Measurements from ENCODE around the gene TUBA3E. TPM values are rescaled to one million over a fixed set of nuclear protein-coding genes. Genes with fewer than 3 reads are reported as not detected.
A peak's percentile ranks its signal among the peaks of the same experiment; 100 is the strongest.
"Not testable (repeated sequence)": the region's sequence is repeated elsewhere in the genome, so short reads cannot be mapped to it uniquely, and the experiment has no call there.

TUBA3E gene
- polyA plus RNA-seq, 3 donors: not detected

DNA sequence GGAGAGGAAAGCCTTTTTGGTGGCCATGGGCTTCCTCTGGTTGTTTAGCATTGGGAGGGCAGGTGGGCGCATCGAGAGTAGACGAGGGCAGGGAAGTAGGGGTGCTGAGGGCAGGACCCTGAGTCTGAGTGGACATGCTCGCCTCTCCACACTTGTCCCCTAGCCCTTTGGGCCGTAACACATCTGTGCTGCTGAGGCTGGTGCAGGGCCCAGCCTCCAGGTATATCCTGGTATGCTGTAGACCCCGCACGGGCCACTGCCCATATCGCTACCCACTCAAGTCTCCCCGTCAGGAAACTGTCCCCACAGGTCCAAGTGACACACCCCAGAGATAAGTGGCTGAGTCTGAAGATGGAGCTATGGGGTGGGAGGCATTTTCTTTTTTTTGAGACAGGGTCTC lies 39.6 kb downstream of the TUBA3E start:
- Mint-ChIP-seq H3K9me3 (no peaks in the 10 kb centered on the region), H3K27ac (peak overlapping the region in 4 of 7 donors; percentile 0 to 62 (median 56)), H3K36me3 (peaks cover 42 to 88% of the 10 kb centered on the region in 2 donors), H3K4me3 (no peak overlapping the region), H3K4me1 (peaks cover 6% of the 10 kb centered on the region), H3K27me3 (ENCODE audit: low read depth in 3 of 3) (no peaks in the 10 kb centered on the region)
- 88% methylated on average over 5 of the region's 9 CpGs for WGBS (ENCODE audit: insufficient coverage)
- no peaks in the 10 kb centered on the region for H4K20me1 ChIP-seq (ENCODE audit: insufficient read depth, low read length)
- H3K9me3 ChIP-seq (replicated peaks in 1 of 2; ENCODE audit: control insufficient read depth in 1 of 2, insufficient read depth in 1 of 2, low read length in 2 of 2): no peaks in the 10 kb centered on the region
- H3K4me3 ChIP-seq (replicated peaks in 1 of 3; ENCODE audit: low read depth in 2 of 3, low read length in 3 of 3): no peak overlapping the region
- intact Hi-C loops (cut with micrococcal nuclease): no loop called here
- DNase-seq: no peak
- no peaks in the 10 kb centered on the region for H3K27me3 ChIP-seq (ENCODE audit: control insufficient read depth in 2 of 2, insufficient read depth in 2 of 2, low read length in 2 of 2)
- no peak for TF ChIP-seq CTCF (IDR thresholded peaks at IDR 0.05)
- H3K36me3 ChIP-seq (replicated peaks in 1 of 2; ENCODE audit: control insufficient read depth in 1 of 2, insufficient read depth in 2 of 2, low read length in 2 of 2): peaks cover 48 to 52% of the 10 kb centered on the region in 2 donors
- no peaks in the 10 kb centered on the region for H3K79me2 ChIP-seq (ENCODE audit: insufficient read depth, low read length)
- H2AFZ ChIP-seq (ENCODE audit: insufficient read depth, low read depth, low read length, poor library complexity, severe bottlenecking): no peak overlapping the region
- H3K9ac ChIP-seq (ENCODE audit: insufficient read depth, low read length, poor library complexity, severe bottlenecking): no peak overlapping the region
- H3K4me2 ChIP-seq (replicated peaks; ENCODE audit: extremely low read depth, low read length, poor library complexity, severe bottlenecking): no peak overlapping the region
- H3K27ac ChIP-seq (ENCODE audit: low read depth in 1 of 2, low read length in 2 of 2): no peak overlapping the region
- no peaks in the 10 kb centered on the region for H3K4me1 ChIP-seq (ENCODE audit: control insufficient read depth in 1 of 2, insufficient read depth in 2 of 2, low read length in 2 of 2)

GRCh38 chr2:130157825-130158514 lies 40.3 kb downstream of the TUBA3E start:
- H3K79me2 ChIP-seq (ENCODE audit: insufficient read depth, low read length); H3K27me3 ChIP-seq (ENCODE audit: control insufficient read depth in 2 of 2, insufficient read depth in 2 of 2, low read length in 2 of 2); H3K4me3 Mint-ChIP-seq; H2AFZ ChIP-seq (ENCODE audit: insufficient read depth, low read depth, low read length, poor library complexity, severe bottlenecking); H3K9me3 Mint-ChIP-seq; H4K20me1 ChIP-seq (ENCODE audit: insufficient read depth, low read length); H3K4me1 ChIP-seq (ENCODE audit: control insufficient read depth in 1 of 2, insufficient read depth in 2 of 2, low read length in 2 of 2); H3K27ac ChIP-seq (ENCODE audit: low read depth in 1 of 2, low read length in 2 of 2); H3K4me2 ChIP-seq (replicated peaks; ENCODE audit: extremely low read depth, low read length, poor library complexity, severe bottlenecking); H3K9ac ChIP-seq (ENCODE audit: insufficient read depth, low read length, poor library complexity, severe bottlenecking); H3K4me1 Mint-ChIP-seq; intact Hi-C loops (cut with micrococcal nuclease); H3K9me3 ChIP-seq (replicated peaks in 1 of 2; ENCODE audit: control insufficient read depth in 1 of 2, insufficient read depth in 1 of 2, low read length in 2 of 2); H3K4me3 ChIP-seq (replicated peaks in 1 of 3; ENCODE audit: low read depth in 2 of 3, low read length in 3 of 3); H3K27me3 Mint-ChIP-seq (ENCODE audit: low read depth in 3 of 3): not testable (repeated sequence)
- 27% methylated on average over 8 of the region's 13 CpGs for WGBS (ENCODE audit: insufficient coverage)
- peak overlapping the region in 5 of 7 donors; percentile 50 to 76 (median 59) for H3K27ac Mint-ChIP-seq
- peaks cover 40 to 89% of the 10 kb centered on the region in 2 donors for H3K36me3 Mint-ChIP-seq
- peaks cover 49 to 53% of the 10 kb centered on the region in 2 donors for H3K36me3 ChIP-seq (replicated peaks in 1 of 2; ENCODE audit: control insufficient read depth in 1 of 2, insufficient read depth in 2 of 2, low read length in 2 of 2)
- peak in 1 of 3 donors; percentile 46 for DNase-seq

DNA sequence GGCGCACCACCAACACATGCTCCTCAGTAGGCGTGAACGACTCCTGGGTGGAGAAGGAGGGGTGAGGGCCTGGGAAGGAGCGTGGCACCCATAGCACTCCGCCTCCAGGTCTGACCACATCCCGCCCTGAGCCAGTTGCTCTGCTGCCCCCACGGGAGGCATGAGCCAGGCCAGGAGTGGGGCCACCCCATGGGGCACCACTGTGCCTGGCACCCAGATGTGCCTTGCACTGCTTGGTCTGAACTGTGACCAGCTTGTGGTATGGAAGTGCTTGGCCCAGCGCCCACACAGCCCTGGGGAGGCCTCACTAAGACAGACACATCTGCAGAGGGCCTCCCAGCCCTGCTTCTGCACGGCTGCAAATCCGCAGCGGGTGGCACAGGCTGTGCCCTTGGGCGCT lies 40.9 kb downstream of the TUBA3E start:
- WGBS (ENCODE audit: insufficient coverage): 78% methylated on average over 4 of the region's 12 CpGs
- not testable (repeated sequence) for H3K4me2 ChIP-seq (replicated peaks; ENCODE audit: extremely low read depth, low read length, poor library complexity, severe bottlenecking); H3K4me3 Mint-ChIP-seq

More for the DNA sequence above, 40.9 kb downstream of the TUBA3E start:
- H3K4me1 ChIP-seq (ENCODE audit: control insufficient read depth in 1 of 2, insufficient read depth in 2 of 2, low read length in 2 of 2); DNase-seq; H3K9ac ChIP-seq (ENCODE audit: insufficient read depth, low read length, poor library complexity, severe bottlenecking); H2AFZ ChIP-seq (ENCODE audit: insufficient read depth, low read depth, low read length, poor library complexity, severe bottlenecking); H3K9me3 ChIP-seq (replicated peaks in 1 of 2; ENCODE audit: control insufficient read depth in 1 of 2, insufficient read depth in 1 of 2, low read length in 2 of 2); H3K9me3 Mint-ChIP-seq; H3K4me3 ChIP-seq (replicated peaks in 1 of 3; ENCODE audit: low read depth in 2 of 3, low read length in 3 of 3); H3K27me3 ChIP-seq (ENCODE audit: control insufficient read depth in 2 of 2, insufficient read depth in 2 of 2, low read length in 2 of 2); H3K27me3 Mint-ChIP-seq (ENCODE audit: low read depth in 3 of 3); H3K27ac ChIP-seq (ENCODE audit: low read depth in 1 of 2, low read length in 2 of 2); H3K4me1 Mint-ChIP-seq; H4K20me1 ChIP-seq (ENCODE audit: insufficient read depth, low read length); H3K79me2 ChIP-seq (ENCODE audit: insufficient read depth, low read length); intact Hi-C loops (cut with micrococcal nuclease): not testable (repeated sequence)
- H3K36me3 Mint-ChIP-seq: peaks cover 37 to 89% of the 10 kb centered on the region in 2 donors
- H3K36me3 ChIP-seq (replicated peaks in 1 of 2; ENCODE audit: control insufficient read depth in 1 of 2, insufficient read depth in 2 of 2, low read length in 2 of 2): peaks cover 47 to 53% of the 10 kb centered on the region in 2 donors
- peak overlapping the region in 1 of 7 donors; percentile 68 for H3K27ac Mint-ChIP-seq

Data from CD14-positive monocyte (primary cell).